Measurements from ENCODE around the gene PROS1. TPM values are rescaled to one million over a fixed set of nuclear protein-coding genes. Genes with fewer than 3 reads are reported as not detected.
"Not testable (repeated sequence)": the region's sequence is repeated elsewhere in the genome, so short reads cannot be mapped to it uniquely, and the experiment has no call there.

Gene PROS1
- total RNA-seq, 1 donor from 2014 or later: 19.8 TPM

DNA sequence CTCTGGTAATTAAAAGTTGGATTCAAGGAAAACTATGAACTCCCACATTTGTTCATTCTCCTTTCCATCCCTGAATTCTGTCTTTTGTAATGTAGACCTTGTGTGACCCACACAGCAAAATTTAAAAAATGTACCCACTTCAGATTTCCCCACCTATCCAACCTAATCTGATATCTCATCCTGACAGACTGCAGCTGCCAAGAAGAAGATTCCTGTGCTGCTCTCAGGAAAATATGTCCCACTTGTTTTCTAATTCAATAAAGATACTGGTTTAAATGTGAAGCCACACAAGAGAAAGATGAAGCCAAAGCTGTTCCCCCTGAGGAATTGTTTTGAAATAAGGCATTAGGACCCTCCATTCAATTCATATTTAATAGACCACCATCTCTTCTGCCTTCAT lies 100.3 kb downstream of the PROS1 start:
- not testable (repeated sequence) for DNase-seq (ENCODE audit: low spot score); H3K27me3 Mint-ChIP-seq (ENCODE audit: unreplicated experiment); H3K4me1 Mint-ChIP-seq (ENCODE audit: unreplicated experiment); H3K27ac Mint-ChIP-seq (ENCODE audit: unreplicated experiment); H3K4me3 Mint-ChIP-seq (ENCODE audit: unreplicated experiment)
- Mint-ChIP-seq H3K36me3 (ENCODE audit: low read depth, unreplicated experiment) (peaks cover 12% of the 10 kb centered on the region), H3K9me3 (ENCODE audit: unreplicated experiment) (peaks cover 34% of the 10 kb centered on the region)

DNA sequence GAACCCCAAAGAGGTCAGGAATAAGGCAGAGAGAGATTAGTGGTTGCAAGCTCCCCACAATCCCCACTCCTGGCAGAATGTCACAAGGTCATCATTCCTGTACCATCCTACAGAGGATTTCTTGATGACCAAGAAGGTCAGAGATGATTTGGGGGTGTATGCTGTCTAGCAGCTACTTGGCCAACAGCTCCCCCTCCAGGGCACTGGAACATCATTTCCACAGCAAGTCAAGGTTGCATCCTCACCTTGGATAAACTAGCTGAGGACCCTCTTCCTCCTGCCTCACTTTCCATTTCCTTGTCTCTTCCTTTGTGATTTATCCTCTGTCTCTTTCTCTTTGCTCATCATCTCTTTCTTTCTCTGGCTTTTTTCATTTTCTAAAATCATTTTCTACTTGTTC lies 106.3 kb downstream of the PROS1 start:
- Mint-ChIP-seq H3K36me3 (ENCODE audit: low read depth, unreplicated experiment) (peaks cover 21% of the 10 kb centered on the region), H3K4me1 (ENCODE audit: unreplicated experiment) (no peaks in the 10 kb centered on the region), H3K4me3 (ENCODE audit: unreplicated experiment) (no peak overlapping the region), H3K9me3 (ENCODE audit: unreplicated experiment) (peaks cover 27% of the 10 kb centered on the region), H3K27ac (ENCODE audit: unreplicated experiment) (no peak overlapping the region), H3K27me3 (ENCODE audit: unreplicated experiment) (peaks cover 2% of the 10 kb centered on the region)
- TF ChIP-seq, protein P1, sequence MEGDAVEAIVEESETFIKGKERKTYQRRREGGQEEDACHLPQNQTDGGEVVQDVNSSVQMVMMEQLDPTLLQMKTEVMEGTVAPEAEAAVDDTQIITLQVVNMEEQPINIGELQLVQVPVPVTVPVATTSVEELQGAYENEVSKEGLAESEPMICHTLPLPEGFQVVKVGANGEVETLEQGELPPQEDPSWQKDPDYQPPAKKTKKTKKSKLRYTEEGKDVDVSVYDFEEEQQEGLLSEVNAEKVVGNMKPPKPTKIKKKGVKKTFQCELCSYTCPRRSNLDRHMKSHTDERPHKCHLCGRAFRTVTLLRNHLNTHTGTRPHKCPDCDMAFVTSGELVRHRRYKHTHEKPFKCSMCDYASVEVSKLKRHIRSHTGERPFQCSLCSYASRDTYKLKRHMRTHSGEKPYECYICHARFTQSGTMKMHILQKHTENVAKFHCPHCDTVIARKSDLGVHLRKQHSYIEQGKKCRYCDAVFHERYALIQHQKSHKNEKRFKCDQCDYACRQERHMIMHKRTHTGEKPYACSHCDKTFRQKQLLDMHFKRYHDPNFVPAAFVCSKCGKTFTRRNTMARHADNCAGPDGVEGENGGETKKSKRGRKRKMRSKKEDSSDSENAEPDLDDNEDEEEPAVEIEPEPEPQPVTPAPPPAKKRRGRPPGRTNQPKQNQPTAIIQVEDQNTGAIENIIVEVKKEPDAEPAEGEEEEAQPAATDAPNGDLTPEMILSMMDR (IDR thresholded peaks at IDR 0.05; ENCODE audit: unreplicated experiment): no peak
- DNase-seq (ENCODE audit: low spot score): no peak

DNA sequence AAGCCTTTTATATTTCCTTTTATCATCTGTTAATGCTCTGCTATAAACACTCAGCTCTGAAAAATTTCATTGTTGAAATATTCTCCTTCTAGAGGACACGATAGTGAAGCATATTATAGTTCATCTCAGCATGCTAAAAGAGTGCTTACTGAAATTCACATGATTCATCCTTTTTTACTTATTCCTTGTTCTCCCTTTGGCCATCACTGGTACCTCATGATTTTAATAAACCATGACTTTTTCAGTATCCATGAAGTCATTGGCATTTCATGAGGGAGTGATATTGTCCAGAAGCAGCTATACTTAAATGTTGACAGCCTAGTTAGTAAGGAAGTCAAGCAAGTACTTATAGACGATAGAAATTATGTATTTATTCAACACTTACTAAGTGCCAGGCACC lies 112.7 kb downstream of the PROS1 start:
- H3K4me1 Mint-ChIP-seq (ENCODE audit: unreplicated experiment): no peaks in the 10 kb centered on the region
- no peak for DNase-seq (ENCODE audit: low spot score)

DNA sequence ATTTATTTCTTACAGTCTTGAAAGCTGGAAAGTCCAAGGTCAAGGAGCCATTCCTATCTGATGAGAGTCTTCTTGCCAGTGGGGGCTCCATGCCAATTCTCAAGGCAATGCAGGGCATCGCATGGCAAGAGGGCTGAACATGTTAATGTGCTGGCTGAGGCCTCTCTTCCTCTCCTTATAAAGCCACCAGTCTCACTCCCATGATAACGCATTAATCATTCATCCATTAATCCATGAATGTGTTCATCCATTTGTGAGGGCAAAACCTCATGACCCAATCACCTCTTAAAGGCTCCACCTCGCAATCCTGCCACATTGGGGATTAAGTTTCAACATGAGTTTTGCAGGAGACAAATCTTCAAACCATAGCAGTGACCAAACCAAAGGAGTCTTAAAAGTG lies 118.3 kb downstream of the PROS1 start:
- no peaks in the 10 kb centered on the region for H3K4me1 Mint-ChIP-seq (ENCODE audit: unreplicated experiment)
- DNase-seq (ENCODE audit: low spot score): no peak
- H3K36me3 Mint-ChIP-seq (ENCODE audit: low read depth, unreplicated experiment): peaks cover 10% of the 10 kb centered on the region
- H3K4me3 Mint-ChIP-seq (ENCODE audit: unreplicated experiment): no peak overlapping the region
- peaks cover 5% of the 10 kb centered on the region for H3K27me3 Mint-ChIP-seq (ENCODE audit: unreplicated experiment)
- H3K27ac Mint-ChIP-seq (ENCODE audit: unreplicated experiment): no peak overlapping the region
- TF ChIP-seq, protein P1 (IDR thresholded peaks at IDR 0.05; ENCODE audit: unreplicated experiment): no peak
- H3K9me3 Mint-ChIP-seq (ENCODE audit: unreplicated experiment): peaks cover 42% of the 10 kb centered on the region

More for the DNA sequence above, 112.7 kb downstream of the PROS1 start:
- H3K27me3 Mint-ChIP-seq (ENCODE audit: unreplicated experiment): peaks cover 1% of the 10 kb centered on the region
- TF ChIP-seq, protein P1 (IDR thresholded peaks at IDR 0.05; ENCODE audit: unreplicated experiment): no peak
- no peak overlapping the region for H3K27ac Mint-ChIP-seq (ENCODE audit: unreplicated experiment)
- peaks cover 14% of the 10 kb centered on the region for H3K9me3 Mint-ChIP-seq (ENCODE audit: unreplicated experiment)
- H3K4me3 Mint-ChIP-seq (ENCODE audit: unreplicated experiment): no peak overlapping the region
- peaks cover 10% of the 10 kb centered on the region for H3K36me3 Mint-ChIP-seq (ENCODE audit: low read depth, unreplicated experiment)

DNA sequence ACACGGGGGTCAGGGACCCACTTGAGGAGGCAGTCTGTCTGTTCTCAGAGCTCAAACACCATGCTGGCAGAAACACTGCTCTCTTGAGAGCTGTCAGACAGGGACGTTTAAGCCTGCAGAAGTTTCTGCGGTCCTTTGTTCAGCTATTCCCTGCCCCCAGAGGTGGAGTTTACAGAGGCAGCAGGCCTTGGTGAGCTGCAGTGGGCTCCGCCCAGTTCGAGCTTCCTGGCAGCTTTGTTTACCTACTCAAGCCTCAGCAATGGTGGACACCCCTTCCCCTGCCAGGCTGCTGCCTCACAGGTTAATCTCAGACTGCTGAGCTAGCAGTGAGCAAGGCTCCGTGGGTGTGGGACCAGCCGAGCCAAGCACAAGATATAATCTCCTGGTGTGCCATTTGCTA lies 121.5 kb downstream of the PROS1 start:
- peaks cover 44% of the 10 kb centered on the region for H3K9me3 Mint-ChIP-seq (ENCODE audit: unreplicated experiment)

DNA sequence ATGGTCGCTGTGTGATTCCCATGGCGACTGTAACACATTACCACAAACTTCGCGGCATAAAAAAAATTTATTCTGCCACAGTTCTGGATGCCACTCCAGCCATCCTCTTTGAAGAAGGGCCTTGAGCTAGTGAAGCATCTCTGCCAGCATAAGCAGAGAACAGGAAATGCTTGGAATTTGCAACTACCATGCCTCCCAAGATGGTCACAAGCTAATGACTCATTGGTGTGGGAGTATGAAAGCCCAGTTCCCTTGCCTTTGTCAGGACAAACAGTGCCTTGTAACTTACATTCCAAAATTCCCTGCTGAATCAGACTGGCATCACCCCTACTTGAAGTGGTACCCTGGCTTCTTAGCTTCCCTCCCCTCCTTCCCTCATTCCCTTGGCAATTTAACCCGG lies 129.7 kb downstream of the PROS1 start:
- peaks cover 5% of the 10 kb centered on the region for H3K9me3 Mint-ChIP-seq (ENCODE audit: unreplicated experiment)
- no peak for DNase-seq (ENCODE audit: low spot score)
- H3K27me3 Mint-ChIP-seq (ENCODE audit: unreplicated experiment): no peaks in the 10 kb centered on the region

More for the DNA sequence above, 121.5 kb downstream of the PROS1 start:
- not testable (repeated sequence) for H3K4me1 Mint-ChIP-seq (ENCODE audit: unreplicated experiment); H3K36me3 Mint-ChIP-seq (ENCODE audit: low read depth, unreplicated experiment); H3K4me3 Mint-ChIP-seq (ENCODE audit: unreplicated experiment); H3K27me3 Mint-ChIP-seq (ENCODE audit: unreplicated experiment); H3K27ac Mint-ChIP-seq (ENCODE audit: unreplicated experiment); DNase-seq (ENCODE audit: low spot score)

DNA sequence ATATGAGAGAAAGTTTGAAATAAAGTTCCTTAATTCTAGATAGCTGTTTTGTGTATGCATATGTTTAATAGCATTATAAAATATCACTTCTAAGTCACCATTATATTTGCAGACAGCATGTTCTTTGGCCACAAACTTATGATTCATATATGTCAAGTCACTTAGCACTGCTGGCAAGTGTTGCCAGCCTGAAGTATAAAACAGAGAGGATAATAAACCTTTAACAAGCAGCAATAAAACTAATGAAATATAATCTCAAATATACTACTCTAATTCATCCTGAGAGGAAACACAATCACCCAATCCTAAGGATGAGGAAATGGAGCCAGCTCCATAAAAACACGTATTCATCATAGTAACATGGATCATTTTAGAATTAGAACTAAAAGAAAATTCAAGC lies 134.5 kb downstream of the PROS1 start:
- not testable (repeated sequence) for H3K9me3 Mint-ChIP-seq (ENCODE audit: unreplicated experiment); H3K36me3 Mint-ChIP-seq (ENCODE audit: low read depth, unreplicated experiment); H3K27ac Mint-ChIP-seq (ENCODE audit: unreplicated experiment); H3K4me3 Mint-ChIP-seq (ENCODE audit: unreplicated experiment); H3K4me1 Mint-ChIP-seq (ENCODE audit: unreplicated experiment); DNase-seq (ENCODE audit: low spot score); H3K27me3 Mint-ChIP-seq (ENCODE audit: unreplicated experiment)

More for the DNA sequence above, 129.7 kb downstream of the PROS1 start:
- no peak overlapping the region for H3K27ac Mint-ChIP-seq (ENCODE audit: unreplicated experiment)
- no peaks in the 10 kb centered on the region for H3K36me3 Mint-ChIP-seq (ENCODE audit: low read depth, unreplicated experiment)
- TF ChIP-seq, protein P1 (IDR thresholded peaks at IDR 0.05; ENCODE audit: unreplicated experiment): no peak
- no peaks in the 10 kb centered on the region for H3K4me1 Mint-ChIP-seq (ENCODE audit: unreplicated experiment)
- H3K4me3 Mint-ChIP-seq (ENCODE audit: unreplicated experiment): no peak overlapping the region
